SJCRH30 (cell line): ENCODE data around the gene IL17RE. TPM values are rescaled to one million over a fixed set of nuclear protein-coding genes. Genes with fewer than 3 reads are reported as not detected.
"Not testable (repeated sequence)": the region's sequence is repeated elsewhere in the genome, so short reads cannot be mapped to it uniquely, and the experiment has no call there.

Source experiments
- DNase-seq, 2 experiments: peaks; one replicate each; pipeline ENCODE4 v3.0.0-alpha.2; 2015 to 2020
- H3K27ac ChIP-seq: fragments of 250-450 bp; sonication (Bioruptor Pico); 2 replicates; pipeline ENCODE4 v1.5.1; 2020; ENCODE audit warnings: mild to moderate bottlenecking, moderate library complexity
- H3K27me3 ChIP-seq: fragments of 250-450 bp; sonication (Bioruptor Pico); 2 replicates; pipeline ENCODE4 v1.5.1; 2020; ENCODE audit warnings: mild to moderate bottlenecking, moderate library complexity
- H3K36me3 ChIP-seq: fragments of 250-450 bp; sonication (Bioruptor Pico); 2 replicates; pipeline ENCODE4 v1.5.1; 2020; ENCODE audit warnings: mild to moderate bottlenecking, moderate library complexity
- H3K4me1 ChIP-seq: fragments of 250-450 bp; sonication (Bioruptor Pico); 2 replicates; pipeline ENCODE4 v1.5.1; 2020; ENCODE audit warnings: mild to moderate bottlenecking, moderate library complexity
- H3K4me3 ChIP-seq: fragments of 250-450 bp; sonication (Bioruptor Pico); 2 replicates; pipeline ENCODE4 v1.5.1; 2020; ENCODE audit warnings: mild to moderate bottlenecking, moderate library complexity
- H3K9me3 ChIP-seq: fragments of 250-450 bp; sonication (Bioruptor Pico); replicated peaks from 2 replicates; pipeline ENCODE4 v1.5.1; 2020; ENCODE audit warnings: mild to moderate bottlenecking, moderate library complexity
- total RNA-seq: library from RNA; depleted of rRNA; stranded (reverse); fragments of >200 nt; shearing (Covaris generic); gene quantifications from 2 replicates; pipeline ENCODE4 v1.2.3, GENCODE V29; 2014

Gene IL17RE
- total RNA-seq, 1 experiment from 2014 or later: 0.12 TPM

- Histone ChIP-seq H3K27me3 (no peaks in the 10 kb centered on the region; the same call in 1 of the 2 replicates), H3K9me3 (no peaks in the 10 kb centered on the region), H3K27ac (peak within 1 kb of the TSS; percentile 82), H3K4me3 (peak within 1 kb of the TSS; percentile 98), H3K36me3 (peaks cover 14% of the 10 kb centered on the region), H3K4me1 (peaks cover 3% of the 10 kb centered on the region; the same call in 1 of the 2 replicates)
- DNase-seq: peak; percentile 86 to 95
These were observed 12.2 kb upstream of the IL17RE start, which contains the start of gene JAGN1 for GRCh38 chr3:9890249-9891071. Gene JAGN1 (plus strand): TSS chr3:9890610. CDS start chr3:9890723, 113 bp downstream.

- Histone ChIP-seq H3K27me3 (no peaks in the 10 kb centered on the region; the same call in 1 of the 2 replicates), H3K4me3 (peak overlapping the region; percentile 98), H3K4me1 (peaks cover 3% of the 10 kb centered on the region; the same call in 1 of the 2 replicates), H3K27ac (peak overlapping the region; percentile 82), H3K36me3 (peaks cover 14% of the 10 kb centered on the region), H3K9me3 (no peaks in the 10 kb centered on the region)
- DNase-seq: no peak
These were observed 11.5 kb upstream of the IL17RE start for GRCh38 chr3:9891072-9891622.

GRCh38 chr3:9893739-9894138 is 8.9 kb upstream of the IL17RE start:
- Histone ChIP-seq H3K36me3 (peaks cover 14% of the 10 kb centered on the region), H3K4me3 (no peak overlapping the region), H3K9me3 (no peaks in the 10 kb centered on the region), H3K4me1 (peaks cover 3% of the 10 kb centered on the region; the same call in 1 of the 2 replicates), H3K27ac (no peak overlapping the region), H3K27me3 (no peaks in the 10 kb centered on the region; the same call in 1 of the 2 replicates)
- DNase-seq: no peak

- not testable (repeated sequence) for H3K4me1 ChIP-seq, H3K27me3 ChIP-seq, H3K27ac ChIP-seq, DNase-seq, H3K9me3 ChIP-seq, H3K4me3 ChIP-seq
- peaks cover 14% of the 10 kb centered on the region for H3K36me3 ChIP-seq
These were observed 6.9 kb upstream of the IL17RE start for GRCh38 chr3:9895715-9896114.

GRCh38 chr3:9896755-9897407 is 5.8 kb upstream of the IL17RE start:
- not testable (repeated sequence) for H3K27me3 ChIP-seq, H3K9me3 ChIP-seq, H3K4me3 ChIP-seq, DNase-seq, H3K4me1 ChIP-seq, H3K27ac ChIP-seq
- H3K36me3 ChIP-seq: peaks cover 10% of the 10 kb centered on the region

- Histone ChIP-seq H3K36me3 (peaks cover 6% of the 10 kb centered on the region), H3K4me1 (peaks cover 6% of the 10 kb centered on the region; the same call in 1 of the 2 replicates), H3K4me3 (no peak overlapping the region), H3K9me3 (no peaks in the 10 kb centered on the region), H3K27ac (no peak overlapping the region), H3K27me3 (no peaks in the 10 kb centered on the region)
- no peak for DNase-seq
These were observed 5.0 kb upstream of the IL17RE start for GRCh38 chr3:9897408-9898372.

- no peak overlapping the region for H3K27ac ChIP-seq
- H3K9me3 ChIP-seq: no peaks in the 10 kb centered on the region
- no peak overlapping the region for H3K4me3 ChIP-seq
- DNase-seq: no peak
- H3K27me3 ChIP-seq: 0 out of 2 replicates have a peak, but pooled peaks cover 3% of the 10 kb centered on the region
- no peaks in the 10 kb centered on the region for H3K36me3 ChIP-seq
- H3K4me1 ChIP-seq: peaks cover 6% of the 10 kb centered on the region; the same call in 1 of the 2 replicates
These were observed 4.0 kb upstream of the IL17RE start for GRCh38 chr3:9898467-9899241.

GRCh38 chr3:9899289-9899791 is 3.3 kb upstream of the IL17RE start:
- H3K4me3 ChIP-seq: no peak overlapping the region
- no peak overlapping the region for H3K27ac ChIP-seq
- H3K4me1 ChIP-seq: peaks cover 6% of the 10 kb centered on the region; the same call in 1 of the 2 replicates
- no peaks in the 10 kb centered on the region for H3K36me3 ChIP-seq
- H3K27me3 ChIP-seq: 0 out of 2 replicates have a peak, but pooled peaks cover 7% of the 10 kb centered on the region
- DNase-seq: no peak
- H3K9me3 ChIP-seq: no peaks in the 10 kb centered on the region

- H3K4me1 ChIP-seq, DNase-seq, H3K27ac ChIP-seq, H3K27me3 ChIP-seq, H3K9me3 ChIP-seq, H3K36me3 ChIP-seq, H3K4me3 ChIP-seq: not testable (repeated sequence)
These were observed 1.7 kb upstream of the IL17RE start for GRCh38 chr3:9900965-9901415.

GRCh38 chr3:9901967-9902366 is 681 bp upstream of the IL17RE start:
- H3K36me3 ChIP-seq: no peaks in the 10 kb centered on the region
- H3K27ac ChIP-seq: no peak overlapping the region
- no peaks in the 10 kb centered on the region for H3K9me3 ChIP-seq
- no peak overlapping the region for H3K4me3 ChIP-seq
- no peak for DNase-seq
- H3K4me1 ChIP-seq: peaks cover 6% of the 10 kb centered on the region; the same call in 1 of the 2 replicates
- 0 out of 2 replicates have a peak, but pooled peaks cover 7% of the 10 kb centered on the region for H3K27me3 ChIP-seq

- Histone ChIP-seq H3K4me3 (no peak overlapping the region), H3K27ac (no peak overlapping the region), H3K36me3 (no peaks in the 10 kb centered on the region), H3K27me3 (0 out of 2 replicates have a peak, but pooled peaks cover 7% of the 10 kb centered on the region), H3K9me3 (no peaks in the 10 kb centered on the region), H3K4me1 (peaks cover 6% of the 10 kb centered on the region; the same call in 1 of the 2 replicates)
- no peak for DNase-seq
These were observed 583 bp downstream of the IL17RE start for GRCh38 chr3:9903238-9903624.

GRCh38 chr3:9903904-9904303 is 1.3 kb downstream of the IL17RE start:
- H3K27ac ChIP-seq: no peak overlapping the region
- H3K27me3 ChIP-seq: 0 out of 2 replicates have a peak, but pooled peaks cover 7% of the 10 kb centered on the region

GRCh38 chr3:9906480-9906879 is 3.8 kb downstream of the IL17RE start:
- Histone ChIP-seq H3K36me3 (no peaks in the 10 kb centered on the region), H3K27ac (no peak overlapping the region), H3K27me3 (0 out of 2 replicates have a peak, but pooled peaks cover 7% of the 10 kb centered on the region), H3K4me3 (no peak overlapping the region), H3K9me3 (no peaks in the 10 kb centered on the region), H3K4me1 (peaks cover 6% of the 10 kb centered on the region; the same call in 1 of the 2 replicates)
- no peak for DNase-seq

More at GRCh38 chr3:9903904-9904303, 1.3 kb downstream of the IL17RE start:
- no peak overlapping the region for H3K4me3 ChIP-seq
- no peaks in the 10 kb centered on the region for H3K9me3 ChIP-seq
- H3K4me1 ChIP-seq: peaks cover 6% of the 10 kb centered on the region; the same call in 1 of the 2 replicates
- no peak for DNase-seq
- H3K36me3 ChIP-seq: no peaks in the 10 kb centered on the region
